Left lung (tissue), 10 donors: ENCODE data around the gene DPYSL4. TPM values are rescaled to one million over a fixed set of nuclear protein-coding genes. Genes with fewer than 3 reads are reported as not detected.
A peak's percentile ranks its signal among the peaks of the same experiment; 100 is the strongest.

Source experiments
- ATAC-seq: fragments of 200-7000 bp; cut with Tn5 transposase; one replicate; pipeline ENCODE4 v1.9.1; 2020; ENCODE audit warnings: moderate library complexity
- DNase-seq, 4 donors: peaks; one replicate each; pipeline ENCODE4 v3.0.0-alpha.2; 2013 to 2020
- H3K27ac ChIP-seq, 2 donors: fragments of 200-600 bp; sonication (generic) in 1 of 2; one replicate each; pipeline versions ENCODE4 v1.5.0 to v1.8.0; 2020 to 2021
- H3K27me3 ChIP-seq, 2 donors: fragments of 200-600 bp; sonication (generic) in 1 of 2; one replicate each; pipeline versions ENCODE4 v1.5.0 to v1.8.0; 2020 to 2021
- H3K36me3 ChIP-seq, 2 donors: fragments of 200-600 bp; sonication (generic) in 1 of 2; one replicate each; pipeline versions ENCODE4 v1.5.0 to v1.8.0; 2020 to 2021
- H3K4me1 ChIP-seq, 2 donors: fragments of 200-600 bp; one replicate each; pipeline ENCODE4 v1.8.0; 2021
- H3K4me3 ChIP-seq, 2 donors: fragments of 200-600 bp; sonication (generic) in 1 of 2; one replicate each; pipeline versions ENCODE4 v1.5.0 to v1.8.0; 2020 to 2021; ENCODE audit warnings: mild to moderate bottlenecking in 1 of 2
- H3K9me3 ChIP-seq, 2 donors: fragments of 200-600 bp; sonication (generic) in 1 of 2; one replicate each; pipeline versions ENCODE4 v1.5.0 to v1.8.0; 2020 to 2021
- intact Hi-C, 2 donors: fragments of 100-400 bp; cut with DNase I; formaldehyde crosslinking; loops; one replicate each; pipeline versions ENCODE4 v1.11.2 to v1.14.2; 2022
- polyA plus RNA-seq, 6 donors: library from polyadenylated mRNA; unstranded; fragments of 120-200 nt; gene quantifications; one replicate each; pipeline ENCODE4 v1.2.1, GENCODE V29; 2013; ENCODE audit not compliant: insufficient read length in 6 of 6
- total RNA-seq, 2 donors: library from RNA; stranded (reverse); fragmentation: NEBNext Ultra II Directional; extraction: Animal tissue kit (Norgen Biotek cat#: 25700); gene quantifications; one replicate each; pipeline ENCODE4 v1.2.1, GENCODE V29; 2021
- TF ChIP-seq, protein P1 (sequence below), 2 donors: fragments of 200-600 bp; sonication (generic) in 1 of 2; IDR thresholded peaks; one replicate each; pipeline versions ENCODE4 v1.5.0 to v1.8.0; 2021; ENCODE audit warnings: antibody characterized with exemption in 2 of 2
- donor health status: DM: no; HTN: yes; CAD: no.
- donor health status: DM: no; HTN: no; CAD: no.

The DPYSL4 gene
- total and polyA plus RNA-seq, 8 donors, result 1.3 to 14.6 (median 10.4) TPM

DNA sequence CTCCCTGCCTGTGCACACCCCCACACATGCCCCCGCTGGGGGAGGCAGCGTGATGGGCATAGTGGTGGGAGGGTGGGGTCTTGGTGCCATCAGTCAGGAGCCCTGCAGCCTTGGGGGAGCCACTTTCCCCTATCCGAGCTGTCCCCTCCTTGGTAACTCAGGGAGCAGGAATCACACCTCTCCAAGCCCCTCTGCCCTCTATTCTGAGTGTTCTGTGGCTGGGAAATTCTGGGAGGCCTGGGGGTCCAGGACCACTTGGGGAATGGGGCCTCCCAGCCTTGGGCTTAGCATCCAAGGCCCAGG, 11.3 kb downstream of the DPYSL4 start:
- ATAC-seq (no peak), DNase-seq (no peak)
- TF ChIP-seq, protein P1, sequence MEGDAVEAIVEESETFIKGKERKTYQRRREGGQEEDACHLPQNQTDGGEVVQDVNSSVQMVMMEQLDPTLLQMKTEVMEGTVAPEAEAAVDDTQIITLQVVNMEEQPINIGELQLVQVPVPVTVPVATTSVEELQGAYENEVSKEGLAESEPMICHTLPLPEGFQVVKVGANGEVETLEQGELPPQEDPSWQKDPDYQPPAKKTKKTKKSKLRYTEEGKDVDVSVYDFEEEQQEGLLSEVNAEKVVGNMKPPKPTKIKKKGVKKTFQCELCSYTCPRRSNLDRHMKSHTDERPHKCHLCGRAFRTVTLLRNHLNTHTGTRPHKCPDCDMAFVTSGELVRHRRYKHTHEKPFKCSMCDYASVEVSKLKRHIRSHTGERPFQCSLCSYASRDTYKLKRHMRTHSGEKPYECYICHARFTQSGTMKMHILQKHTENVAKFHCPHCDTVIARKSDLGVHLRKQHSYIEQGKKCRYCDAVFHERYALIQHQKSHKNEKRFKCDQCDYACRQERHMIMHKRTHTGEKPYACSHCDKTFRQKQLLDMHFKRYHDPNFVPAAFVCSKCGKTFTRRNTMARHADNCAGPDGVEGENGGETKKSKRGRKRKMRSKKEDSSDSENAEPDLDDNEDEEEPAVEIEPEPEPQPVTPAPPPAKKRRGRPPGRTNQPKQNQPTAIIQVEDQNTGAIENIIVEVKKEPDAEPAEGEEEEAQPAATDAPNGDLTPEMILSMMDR (IDR thresholded peaks at IDR 0.05), result no peak
- Histone ChIP-seq H3K27me3 (peaks cover 0 to 42% of the 10 kb centered on the region in 2 donors), H3K27ac (no peak overlapping the region), H3K36me3 (no peaks in the 10 kb centered on the region), H3K4me1 (no peaks in the 10 kb centered on the region), H3K4me3 (no peak overlapping the region), H3K9me3 (no peaks in the 10 kb centered on the region)
- intact Hi-C loops, result no loop called here

DNA sequence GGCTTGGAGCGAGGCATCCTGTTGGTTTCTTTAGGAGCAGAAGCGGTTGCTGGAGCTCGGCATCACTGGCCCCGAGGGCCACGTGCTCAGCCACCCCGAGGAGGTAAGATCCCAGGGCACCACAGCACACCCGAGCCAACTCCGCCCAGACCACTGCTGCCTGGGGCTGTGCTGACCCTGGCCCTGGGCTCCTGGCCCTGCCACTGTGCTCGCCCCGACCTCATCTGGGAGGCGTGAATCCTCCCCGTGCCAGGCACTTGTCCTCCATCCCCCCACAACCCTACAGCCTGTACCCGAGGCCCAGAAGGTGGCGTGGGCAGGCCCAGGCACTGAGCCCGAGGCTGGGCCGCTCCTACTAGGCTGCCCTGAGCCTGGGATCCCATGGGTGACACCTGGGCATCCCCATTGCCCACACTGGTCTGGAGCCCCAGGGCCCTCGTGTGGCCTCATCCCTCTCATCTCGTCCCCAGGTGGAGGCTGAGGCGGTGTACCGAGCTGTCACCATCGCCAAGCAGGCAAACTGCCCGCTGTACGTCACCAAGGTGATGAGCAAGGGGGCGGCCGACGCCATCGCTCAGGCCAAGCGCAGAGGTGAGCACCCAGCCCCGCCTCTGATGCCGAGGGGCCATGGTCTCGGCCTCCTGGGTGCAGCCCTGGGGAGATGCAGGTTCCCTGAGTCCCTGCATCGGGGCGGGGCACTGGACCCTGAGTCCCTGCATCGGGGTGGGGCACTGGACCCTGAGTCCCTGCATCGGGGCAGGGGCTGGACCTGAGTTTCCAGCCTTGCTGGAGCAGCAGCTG, 11.8 kb downstream of the DPYSL4 start:
- intact Hi-C loops, result no loop called here
- no peaks in the 10 kb centered on the region for H3K9me3 ChIP-seq
- H3K36me3 ChIP-seq, result no peaks in the 10 kb centered on the region
- DNase-seq (peak in 1 of 4 donors; percentile 77), ATAC-seq (no peak)
- no peaks in the 10 kb centered on the region for H3K4me1 ChIP-seq
- peaks cover 0 to 39% of the 10 kb centered on the region in 2 donors for H3K27me3 ChIP-seq
- no peak overlapping the region for H3K4me3 ChIP-seq
- TF ChIP-seq, protein P1 (IDR thresholded peaks at IDR 0.05), result no peak
- H3K27ac ChIP-seq, result no peak overlapping the region

DNA sequence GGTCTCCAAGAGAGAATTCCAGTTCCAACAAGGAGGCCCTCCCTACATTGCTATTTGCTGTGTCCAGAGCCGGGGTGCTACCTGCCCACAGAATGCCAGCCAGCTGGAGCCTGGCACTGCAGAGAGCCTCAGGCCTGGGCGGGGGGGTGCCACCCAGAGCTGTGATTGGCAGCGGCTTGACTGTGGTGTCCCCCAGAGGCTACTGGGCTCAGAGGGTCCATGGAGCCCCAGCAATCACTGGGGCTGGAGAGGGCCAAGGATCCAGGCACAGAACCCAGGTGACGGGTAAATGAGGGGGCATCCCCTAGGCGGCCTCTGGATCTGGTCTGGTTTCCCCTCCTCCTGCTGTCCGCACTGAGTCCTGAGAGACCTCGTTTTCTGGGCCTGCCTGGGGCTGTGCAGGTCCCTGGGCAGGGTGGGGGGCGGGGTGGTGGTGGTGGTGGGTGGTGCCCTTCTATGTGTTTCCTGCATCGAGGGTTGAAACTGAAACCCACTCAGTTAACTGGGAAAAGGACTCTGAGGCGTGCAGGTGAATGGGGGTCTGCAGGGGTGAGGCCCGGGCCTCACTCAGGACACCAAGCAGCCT, 12.6 kb downstream of the DPYSL4 start:
- no peak overlapping the region for H3K4me3 ChIP-seq
- DNase-seq (no peak), ATAC-seq (no peak)
- no peaks in the 10 kb centered on the region for H3K4me1 ChIP-seq
- H3K36me3 ChIP-seq, result no peaks in the 10 kb centered on the region
- TF ChIP-seq, protein P1 (IDR thresholded peaks at IDR 0.05), result no peak
- intact Hi-C loops, result no loop called here
- no peak overlapping the region for H3K27ac ChIP-seq
- H3K27me3 ChIP-seq, result peaks cover 0 to 39% of the 10 kb centered on the region in 2 donors
- no peaks in the 10 kb centered on the region for H3K9me3 ChIP-seq

DNA sequence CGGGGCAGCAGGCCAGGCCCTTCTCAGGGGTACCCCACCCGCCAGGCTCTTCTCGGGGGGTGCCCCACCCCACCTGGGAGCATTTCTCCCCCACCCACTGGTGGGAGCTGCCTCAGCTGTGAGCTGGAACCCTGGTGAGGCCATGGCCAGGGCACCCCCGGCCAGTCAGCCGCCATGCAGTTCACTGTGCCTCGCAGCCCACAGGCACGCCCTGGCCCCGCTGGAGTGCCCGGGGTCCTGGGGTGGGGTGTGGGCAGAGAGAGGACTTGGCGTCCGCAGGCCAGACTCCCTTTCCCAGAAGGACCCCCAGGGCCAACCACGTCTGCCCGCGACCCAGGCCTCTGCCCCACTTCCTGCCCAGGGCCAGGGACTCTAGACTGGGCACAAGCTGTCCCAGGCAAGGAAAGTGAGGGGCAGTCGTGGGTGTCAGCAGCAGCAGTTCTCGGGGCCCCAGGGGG, 13.1 kb downstream of the DPYSL4 start:
- Histone ChIP-seq H3K27me3 (peaks cover 0 to 39% of the 10 kb centered on the region in 2 donors), H3K9me3 (no peaks in the 10 kb centered on the region), H3K4me3 (no peak overlapping the region), H3K36me3 (no peaks in the 10 kb centered on the region), H3K4me1 (no peaks in the 10 kb centered on the region), H3K27ac (no peak overlapping the region)
- ATAC-seq (no peak), DNase-seq (peak in 1 of 4 donors; percentile 71)
- TF ChIP-seq, protein P1 (IDR thresholded peaks at IDR 0.05), result no peak
- intact Hi-C loops, result no loop called here

DNA sequence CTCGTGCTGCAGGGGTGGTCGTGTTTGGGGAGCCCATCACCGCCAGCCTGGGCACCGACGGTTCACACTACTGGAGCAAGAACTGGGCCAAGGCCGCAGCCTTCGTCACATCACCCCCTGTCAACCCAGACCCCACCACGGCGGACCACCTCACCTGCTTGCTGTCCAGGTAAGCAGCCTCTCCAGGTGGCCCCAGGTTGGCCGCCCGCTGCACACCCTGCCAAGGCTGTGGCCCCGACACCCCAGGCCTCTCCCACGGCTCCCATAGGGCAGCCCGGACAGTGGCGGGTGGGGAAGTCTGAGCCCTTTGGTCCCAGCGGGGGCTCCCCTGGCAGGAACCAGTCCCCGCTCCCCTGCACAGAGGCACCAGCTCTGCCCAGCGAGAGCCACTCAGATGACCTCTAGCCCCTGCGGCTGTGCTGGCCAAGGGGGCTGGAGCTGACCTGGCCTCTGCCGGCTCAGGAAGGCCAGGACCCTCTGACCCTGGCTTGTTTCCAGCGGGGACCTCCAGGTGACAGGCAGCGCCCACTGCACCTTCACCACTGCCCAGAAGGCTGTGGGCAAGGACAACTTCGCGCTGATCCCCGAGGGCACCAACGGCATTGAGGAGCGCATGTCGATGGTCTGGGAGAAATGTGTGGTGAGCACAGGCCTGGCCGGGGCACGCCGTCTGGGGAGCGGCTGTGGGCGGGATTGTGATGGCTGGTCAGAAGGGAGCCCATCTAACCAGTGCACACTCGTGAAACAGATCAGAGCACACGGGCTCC, 13.8 kb downstream of the DPYSL4 start:
- no peak overlapping the region for H3K27ac ChIP-seq
- no peaks in the 10 kb centered on the region for H3K36me3 ChIP-seq
- peak in 1 of 4 donors; percentile 74 for DNase-seq
- H3K4me3 ChIP-seq, result no peak overlapping the region
- no peak for ATAC-seq
- peaks cover 0 to 39% of the 10 kb centered on the region in 2 donors for H3K27me3 ChIP-seq
- no peaks in the 10 kb centered on the region for H3K9me3 ChIP-seq
- H3K4me1 ChIP-seq, result no peaks in the 10 kb centered on the region
- TF ChIP-seq, protein P1 (IDR thresholded peaks at IDR 0.05), result no peak
- intact Hi-C loops, result no loop called here
